ENCODE measurements around the gene NVL. TPM values are rescaled to one million over a fixed set of nuclear protein-coding genes. Genes with fewer than 3 reads are reported as not detected.

The NVL gene
- total and polyA plus RNA-seq, 2 donors (not counting 1 experiment from before 2014, with no cell fraction given), result 20.5 to 27.6 TPM

DNA sequence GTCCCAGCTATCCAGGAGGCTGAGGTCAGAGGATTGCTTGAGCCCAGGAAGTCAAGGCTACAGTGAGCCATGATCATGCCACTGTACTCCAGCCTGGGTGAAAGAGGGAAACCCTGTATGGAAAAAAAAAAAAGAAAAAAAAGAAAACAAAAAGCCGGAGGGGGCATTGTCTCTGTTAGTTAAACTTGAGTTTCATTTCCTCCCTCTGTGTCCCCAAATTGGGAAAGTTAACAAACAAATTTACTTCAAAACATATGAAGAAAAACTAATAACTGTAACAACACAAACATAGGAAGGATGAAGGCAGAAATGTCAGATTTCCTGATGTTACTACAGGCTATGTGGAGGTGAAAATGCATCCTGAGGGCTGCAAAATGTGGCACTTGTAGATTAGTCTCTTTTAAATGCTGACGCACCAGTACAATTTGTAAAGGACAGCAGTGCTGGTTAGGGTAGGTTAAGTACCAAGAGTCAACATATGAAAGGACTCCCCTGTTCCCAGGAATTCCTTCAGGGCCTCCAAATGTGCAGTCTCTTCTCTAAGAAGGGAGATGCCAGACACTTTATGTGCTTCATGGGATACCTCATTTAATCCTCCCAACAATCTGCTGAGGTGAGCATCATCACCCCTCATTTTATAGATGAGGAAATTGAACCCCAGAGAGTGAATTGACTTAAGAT, 94.0 kb downstream of the NVL start:
- H3K9me3 ChIP-seq (ENCODE audit: control insufficient read depth, insufficient read depth, low read depth, low read length), result no peaks in the 10 kb centered on the region
- no peak overlapping the region for H3K4me3 ChIP-seq (replicated peaks in 1 of 4; ENCODE audit: control extremely low read depth in 1 of 4, insufficient read depth in 1 of 4, low read depth in 3 of 4, low read length in 4 of 4)
- H3K9ac ChIP-seq (ENCODE audit: insufficient read depth, low read length), result no peak overlapping the region
- H3K4me1 ChIP-seq (ENCODE audit: control insufficient read depth, extremely low read depth, insufficient read depth, low read length), result no peaks in the 10 kb centered on the region
- no peaks in the 10 kb centered on the region for H4K20me1 ChIP-seq (ENCODE audit: control insufficient read depth, extremely low read depth, insufficient read depth, low read length)
- no peak for TF ChIP-seq EZH2 (IDR thresholded peaks at IDR 0.05; ENCODE audit: low read length, missing control alignments)
- no peak overlapping the region for H2AFZ ChIP-seq (ENCODE audit: low read length)
- no peaks in the 10 kb centered on the region for H3K79me2 ChIP-seq (ENCODE audit: control insufficient read depth, insufficient read depth, low read length)
- no peak overlapping the region for H3K4me2 ChIP-seq (ENCODE audit: extremely low read depth, insufficient read depth, low read length)
- H3K27me3 ChIP-seq (ENCODE audit: control insufficient read depth, insufficient read depth, low read length), result no peaks in the 10 kb centered on the region
- no peak overlapping the region for H3K27ac ChIP-seq (ENCODE audit: insufficient read depth, low read length)
- DNase-seq (ENCODE audit: low read depth in 2 of 2), result no peak
- H3K36me3 ChIP-seq (ENCODE audit: control insufficient read depth, insufficient read depth, low read length), result peaks cover 2% of the 10 kb centered on the region

DNA sequence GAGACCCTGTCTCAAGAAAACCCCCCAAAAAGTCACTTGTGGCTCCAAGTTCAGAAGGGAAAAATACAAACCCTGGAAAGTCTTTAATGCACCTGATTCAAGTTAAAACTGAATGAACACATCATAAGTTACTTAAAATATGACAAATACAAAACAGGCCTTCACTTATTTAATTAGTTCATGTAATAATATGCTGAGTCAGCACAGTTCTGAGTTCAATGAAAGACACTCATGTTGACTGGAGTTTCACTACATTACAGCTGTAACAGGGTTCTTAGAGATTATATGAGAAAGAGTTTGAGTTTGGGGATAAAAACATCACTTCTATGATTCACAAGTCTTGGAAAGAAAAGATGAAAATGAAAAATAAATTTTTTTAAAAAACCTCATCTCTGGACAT, 96.0 kb downstream of the NVL start:
- Histone ChIP-seq H3K9me3 (ENCODE audit: control insufficient read depth, insufficient read depth, low read depth, low read length) (no peaks in the 10 kb centered on the region), H3K27ac (ENCODE audit: insufficient read depth, low read length) (no peak overlapping the region), H3K4me3 (replicated peaks in 1 of 4; ENCODE audit: control extremely low read depth in 1 of 4, insufficient read depth in 1 of 4, low read depth in 3 of 4, low read length in 4 of 4) (no peak overlapping the region), H3K79me2 (ENCODE audit: control insufficient read depth, insufficient read depth, low read length) (no peaks in the 10 kb centered on the region), H4K20me1 (ENCODE audit: control insufficient read depth, extremely low read depth, insufficient read depth, low read length) (no peaks in the 10 kb centered on the region), H3K36me3 (ENCODE audit: control insufficient read depth, insufficient read depth, low read length) (peaks cover 2% of the 10 kb centered on the region), H3K4me2 (ENCODE audit: extremely low read depth, insufficient read depth, low read length) (no peak overlapping the region), H3K4me1 (ENCODE audit: control insufficient read depth, extremely low read depth, insufficient read depth, low read length) (no peaks in the 10 kb centered on the region), H3K27me3 (ENCODE audit: control insufficient read depth, insufficient read depth, low read length) (no peaks in the 10 kb centered on the region), H2AFZ (ENCODE audit: low read length) (no peak overlapping the region), H3K9ac (ENCODE audit: insufficient read depth, low read length) (no peak overlapping the region)
- no peak for DNase-seq (ENCODE audit: low read depth in 2 of 2)
- TF ChIP-seq EZH2 (IDR thresholded peaks at IDR 0.05; ENCODE audit: low read length, missing control alignments), result no peak
- TF ChIP-seq, protein P1, sequence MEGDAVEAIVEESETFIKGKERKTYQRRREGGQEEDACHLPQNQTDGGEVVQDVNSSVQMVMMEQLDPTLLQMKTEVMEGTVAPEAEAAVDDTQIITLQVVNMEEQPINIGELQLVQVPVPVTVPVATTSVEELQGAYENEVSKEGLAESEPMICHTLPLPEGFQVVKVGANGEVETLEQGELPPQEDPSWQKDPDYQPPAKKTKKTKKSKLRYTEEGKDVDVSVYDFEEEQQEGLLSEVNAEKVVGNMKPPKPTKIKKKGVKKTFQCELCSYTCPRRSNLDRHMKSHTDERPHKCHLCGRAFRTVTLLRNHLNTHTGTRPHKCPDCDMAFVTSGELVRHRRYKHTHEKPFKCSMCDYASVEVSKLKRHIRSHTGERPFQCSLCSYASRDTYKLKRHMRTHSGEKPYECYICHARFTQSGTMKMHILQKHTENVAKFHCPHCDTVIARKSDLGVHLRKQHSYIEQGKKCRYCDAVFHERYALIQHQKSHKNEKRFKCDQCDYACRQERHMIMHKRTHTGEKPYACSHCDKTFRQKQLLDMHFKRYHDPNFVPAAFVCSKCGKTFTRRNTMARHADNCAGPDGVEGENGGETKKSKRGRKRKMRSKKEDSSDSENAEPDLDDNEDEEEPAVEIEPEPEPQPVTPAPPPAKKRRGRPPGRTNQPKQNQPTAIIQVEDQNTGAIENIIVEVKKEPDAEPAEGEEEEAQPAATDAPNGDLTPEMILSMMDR (conservative IDR thresholded peaks at IDR 0.05 in 1 of 2, IDR thresholded peaks at IDR 0.05 in 1 of 2; ENCODE audit: low read depth in 1 of 2, low read length in 2 of 2), result no peak

DNA sequence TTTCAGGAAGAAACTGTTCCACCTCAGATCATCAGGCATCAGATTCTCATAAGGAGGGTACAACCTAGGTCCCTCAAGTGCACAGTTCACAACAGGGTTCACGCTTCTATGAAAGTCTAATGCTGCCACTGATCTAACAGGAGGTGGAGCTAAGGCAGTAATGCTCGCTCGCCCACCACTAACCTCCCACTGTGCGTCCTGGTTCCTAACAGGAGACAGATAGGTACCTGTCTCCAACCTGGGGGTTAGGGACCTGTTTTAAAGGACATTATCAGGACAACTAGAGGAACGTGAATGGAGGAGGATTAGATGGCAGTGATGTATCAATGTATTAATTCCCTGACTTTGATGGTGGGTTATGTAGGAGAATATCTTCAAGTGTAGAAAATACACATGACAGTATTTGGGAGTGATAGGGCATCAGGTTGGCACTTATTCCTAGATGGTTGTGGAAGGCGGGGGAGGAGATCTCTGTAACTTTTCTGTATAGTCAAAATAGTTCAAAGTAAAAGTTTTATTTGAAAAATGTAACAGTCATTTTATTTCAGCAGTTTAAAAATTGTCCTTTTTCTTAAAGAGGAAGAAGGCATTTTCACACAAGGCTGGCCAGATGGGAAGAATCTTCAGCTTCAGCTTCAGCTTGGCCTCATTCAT, 103.0 kb downstream of the NVL start:
- H3K4me3 ChIP-seq (replicated peaks in 1 of 4; ENCODE audit: control extremely low read depth in 1 of 4, insufficient read depth in 1 of 4, low read depth in 3 of 4, low read length in 4 of 4), result no peak overlapping the region
- H3K9ac ChIP-seq (ENCODE audit: insufficient read depth, low read length), result no peak overlapping the region
- H3K27me3 ChIP-seq (ENCODE audit: control insufficient read depth, insufficient read depth, low read length), result no peaks in the 10 kb centered on the region
- no peak overlapping the region for H3K4me2 ChIP-seq (ENCODE audit: extremely low read depth, insufficient read depth, low read length)
- TF ChIP-seq EZH2 (IDR thresholded peaks at IDR 0.05; ENCODE audit: low read length, missing control alignments), result no peak
- TF ChIP-seq, protein P1 (conservative IDR thresholded peaks at IDR 0.05 in 1 of 2, IDR thresholded peaks at IDR 0.05 in 1 of 2; ENCODE audit: low read depth in 1 of 2, low read length in 2 of 2), result no peak
- no peak for DNase-seq (ENCODE audit: low read depth in 2 of 2)
- peaks cover 7% of the 10 kb centered on the region for H3K4me1 ChIP-seq (ENCODE audit: control insufficient read depth, extremely low read depth, insufficient read depth, low read length)
- no peaks in the 10 kb centered on the region for H3K9me3 ChIP-seq (ENCODE audit: control insufficient read depth, insufficient read depth, low read depth, low read length)
- H3K36me3 ChIP-seq (ENCODE audit: control insufficient read depth, insufficient read depth, low read length), result peaks cover 2% of the 10 kb centered on the region
- no peaks in the 10 kb centered on the region for H4K20me1 ChIP-seq (ENCODE audit: control insufficient read depth, extremely low read depth, insufficient read depth, low read length)
- no peaks in the 10 kb centered on the region for H3K79me2 ChIP-seq (ENCODE audit: control insufficient read depth, insufficient read depth, low read length)
- no peak overlapping the region for H3K27ac ChIP-seq (ENCODE audit: insufficient read depth, low read length)
- H2AFZ ChIP-seq (ENCODE audit: low read length), result no peak overlapping the region
